GM12874 (cell line): Measurements from ENCODE around the gene HERC2.

Experiments
- TF ChIP-seq, protein P1 (sequence below): IDR thresholded peaks from 2 replicates; pipeline ENCODE4 v1.5.1; 2011; ENCODE audit warnings: low read depth, mild to moderate bottlenecking, control low read depth, low read length, moderate library complexity; ENCODE audit not compliant: insufficient read depth

HERC2 gene

DNA sequence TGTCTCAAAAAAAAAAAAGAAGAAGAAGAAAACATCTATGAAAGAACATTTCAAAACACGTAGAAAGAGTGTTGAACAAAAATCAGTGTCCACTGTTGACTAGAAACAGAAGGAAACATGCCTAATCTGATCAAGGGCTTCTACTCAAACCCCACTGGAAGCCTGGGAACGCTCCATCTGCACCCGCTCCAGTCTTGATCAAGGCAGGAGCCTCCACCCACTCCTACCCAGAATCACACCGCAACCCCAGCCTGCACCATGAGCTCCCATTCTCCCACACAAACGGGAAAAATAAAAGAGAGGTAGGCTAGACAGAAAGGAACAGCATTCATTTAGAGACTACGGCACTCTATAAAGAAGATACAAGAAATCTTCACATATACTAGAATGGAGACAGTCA is 181.9 kb downstream of the HERC2 start:
- TF ChIP-seq, protein P1, sequence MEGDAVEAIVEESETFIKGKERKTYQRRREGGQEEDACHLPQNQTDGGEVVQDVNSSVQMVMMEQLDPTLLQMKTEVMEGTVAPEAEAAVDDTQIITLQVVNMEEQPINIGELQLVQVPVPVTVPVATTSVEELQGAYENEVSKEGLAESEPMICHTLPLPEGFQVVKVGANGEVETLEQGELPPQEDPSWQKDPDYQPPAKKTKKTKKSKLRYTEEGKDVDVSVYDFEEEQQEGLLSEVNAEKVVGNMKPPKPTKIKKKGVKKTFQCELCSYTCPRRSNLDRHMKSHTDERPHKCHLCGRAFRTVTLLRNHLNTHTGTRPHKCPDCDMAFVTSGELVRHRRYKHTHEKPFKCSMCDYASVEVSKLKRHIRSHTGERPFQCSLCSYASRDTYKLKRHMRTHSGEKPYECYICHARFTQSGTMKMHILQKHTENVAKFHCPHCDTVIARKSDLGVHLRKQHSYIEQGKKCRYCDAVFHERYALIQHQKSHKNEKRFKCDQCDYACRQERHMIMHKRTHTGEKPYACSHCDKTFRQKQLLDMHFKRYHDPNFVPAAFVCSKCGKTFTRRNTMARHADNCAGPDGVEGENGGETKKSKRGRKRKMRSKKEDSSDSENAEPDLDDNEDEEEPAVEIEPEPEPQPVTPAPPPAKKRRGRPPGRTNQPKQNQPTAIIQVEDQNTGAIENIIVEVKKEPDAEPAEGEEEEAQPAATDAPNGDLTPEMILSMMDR: no peak

DNA sequence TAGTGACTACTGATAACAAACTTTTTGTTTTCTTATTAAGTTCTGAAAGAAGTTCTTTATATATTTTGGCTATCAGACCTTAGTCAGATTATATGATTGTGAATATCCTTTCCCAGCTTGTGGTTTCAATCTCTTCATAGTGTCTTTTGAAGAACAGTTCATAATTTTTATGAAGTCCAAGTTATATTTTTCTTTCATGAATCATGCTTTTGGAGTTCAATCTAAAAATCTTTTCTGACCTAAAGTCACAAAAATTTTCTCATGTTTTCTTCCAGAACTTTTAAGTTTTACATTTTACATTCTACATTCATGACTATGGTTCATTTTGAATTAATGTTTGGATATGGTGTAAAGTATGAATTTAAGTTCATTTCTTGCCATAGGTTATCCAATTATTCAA is 188.7 kb downstream of the HERC2 start:
- TF ChIP-seq, protein P1: no peak

GRCh38 chr15:28132524-28133275 is 189.3 kb downstream of the HERC2 start:
- TF ChIP-seq, protein P1: no peak

DNA sequence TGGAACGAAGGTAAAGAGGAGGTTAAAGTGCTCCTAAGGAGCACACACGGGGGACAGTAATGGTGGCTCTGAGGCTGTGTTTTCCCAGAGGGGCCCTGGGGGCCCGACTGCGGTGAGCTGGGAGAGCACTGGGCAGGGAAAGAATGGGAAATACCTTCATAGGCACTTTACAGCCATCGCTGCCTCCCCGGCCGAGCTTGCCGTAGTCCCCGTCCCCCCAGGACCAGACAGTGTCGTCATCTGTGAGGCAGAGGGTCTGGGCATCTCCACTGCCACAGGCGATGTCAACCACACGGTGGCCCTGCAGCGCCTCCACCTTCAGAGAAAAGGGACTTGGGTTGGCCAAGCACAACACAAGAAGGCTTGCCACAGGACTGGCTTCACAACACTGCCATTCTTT is 190.0 kb downstream of the HERC2 start:
- TF ChIP-seq, protein P1: no peak

DNA sequence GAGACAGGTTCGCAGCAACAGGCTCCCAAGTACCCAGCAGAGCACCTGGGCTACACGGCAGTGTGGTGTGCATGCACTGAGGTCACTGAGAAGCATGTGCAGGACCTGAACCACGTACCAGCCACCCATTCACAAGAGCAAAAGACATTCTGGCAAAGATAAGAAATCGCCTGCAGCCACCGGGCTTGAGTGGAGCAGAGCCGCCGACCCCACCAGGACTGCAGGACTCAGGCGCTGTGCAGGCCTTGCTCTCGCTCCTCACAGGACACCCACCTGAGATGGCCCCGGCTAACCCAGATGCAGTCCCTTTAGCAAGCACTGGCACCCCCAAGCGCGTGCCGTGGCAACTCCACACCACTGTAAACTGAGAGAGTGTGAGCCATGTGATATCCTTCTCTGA is 190.6 kb downstream of the HERC2 start:
- TF ChIP-seq, protein P1: no peak

GRCh38 chr15:28130651-28131050 is 191.3 kb downstream of the HERC2 start:
- TF ChIP-seq, protein P1: no peak

GRCh38 chr15:28129231-28129848 is 192.6 kb downstream of the HERC2 start:
- TF ChIP-seq, protein P1: no peak
